ENCODE results near the gene NUP133.

DNA sequence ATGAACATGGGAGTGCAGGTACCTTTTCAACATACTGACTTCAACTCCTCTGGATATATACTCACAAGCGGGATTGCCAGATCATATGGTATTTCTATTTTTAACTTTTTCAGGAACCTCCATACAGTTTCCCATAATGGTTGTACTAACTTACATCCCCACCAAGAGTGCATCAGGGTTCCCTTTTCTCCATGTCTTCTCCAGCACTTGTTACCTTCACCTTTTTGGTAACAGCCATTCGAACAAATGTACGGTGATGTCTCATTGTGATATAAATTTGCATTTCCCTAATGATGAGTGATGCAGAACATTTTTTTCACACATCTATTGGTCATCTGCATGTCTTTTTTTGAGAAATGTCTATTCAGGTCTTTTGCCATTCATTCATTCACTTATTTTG, 48.3 kb downstream of the NUP133 start:
- TF ChIP-seq EGR1 (IDR thresholded peaks at IDR 0.05; ENCODE audit: low read depth in 2 of 2): no peak
- no peak for TF ChIP-seq FOXA1 (IDR thresholded peaks at IDR 0.05)
- TF ChIP-seq RAD21 (IDR thresholded peaks at IDR 0.05): no peak
- TF ChIP-seq, protein P1, sequence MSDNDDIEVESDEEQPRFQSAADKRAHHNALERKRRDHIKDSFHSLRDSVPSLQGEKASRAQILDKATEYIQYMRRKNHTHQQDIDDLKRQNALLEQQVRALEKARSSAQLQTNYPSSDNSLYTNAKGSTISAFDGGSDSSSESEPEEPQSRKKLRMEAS (IDR thresholded peaks at IDR 0.05): no peak
- no peak for TF ChIP-seq HNF4G (IDR thresholded peaks at IDR 0.05)
- TF ChIP-seq, protein P2, sequence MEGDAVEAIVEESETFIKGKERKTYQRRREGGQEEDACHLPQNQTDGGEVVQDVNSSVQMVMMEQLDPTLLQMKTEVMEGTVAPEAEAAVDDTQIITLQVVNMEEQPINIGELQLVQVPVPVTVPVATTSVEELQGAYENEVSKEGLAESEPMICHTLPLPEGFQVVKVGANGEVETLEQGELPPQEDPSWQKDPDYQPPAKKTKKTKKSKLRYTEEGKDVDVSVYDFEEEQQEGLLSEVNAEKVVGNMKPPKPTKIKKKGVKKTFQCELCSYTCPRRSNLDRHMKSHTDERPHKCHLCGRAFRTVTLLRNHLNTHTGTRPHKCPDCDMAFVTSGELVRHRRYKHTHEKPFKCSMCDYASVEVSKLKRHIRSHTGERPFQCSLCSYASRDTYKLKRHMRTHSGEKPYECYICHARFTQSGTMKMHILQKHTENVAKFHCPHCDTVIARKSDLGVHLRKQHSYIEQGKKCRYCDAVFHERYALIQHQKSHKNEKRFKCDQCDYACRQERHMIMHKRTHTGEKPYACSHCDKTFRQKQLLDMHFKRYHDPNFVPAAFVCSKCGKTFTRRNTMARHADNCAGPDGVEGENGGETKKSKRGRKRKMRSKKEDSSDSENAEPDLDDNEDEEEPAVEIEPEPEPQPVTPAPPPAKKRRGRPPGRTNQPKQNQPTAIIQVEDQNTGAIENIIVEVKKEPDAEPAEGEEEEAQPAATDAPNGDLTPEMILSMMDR (IDR thresholded peaks at IDR 0.05; ENCODE audit: low read depth, low read length, missing input control): no peak
- no peak for TF ChIP-seq TAF1 (conservative IDR thresholded peaks at IDR 0.05)
- no peak for TF ChIP-seq HNF4A (conservative IDR thresholded peaks at IDR 0.05)
- TF ChIP-seq, protein P3, sequence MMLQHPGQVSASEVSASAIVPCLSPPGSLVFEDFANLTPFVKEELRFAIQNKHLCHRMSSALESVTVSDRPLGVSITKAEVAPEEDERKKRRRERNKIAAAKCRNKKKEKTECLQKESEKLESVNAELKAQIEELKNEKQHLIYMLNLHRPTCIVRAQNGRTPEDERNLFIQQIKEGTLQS (IDR thresholded peaks at IDR 0.05): no peak
- TF ChIP-seq SP1 (IDR thresholded peaks at IDR 0.05): no peak
- TF ChIP-seq, protein P4, sequence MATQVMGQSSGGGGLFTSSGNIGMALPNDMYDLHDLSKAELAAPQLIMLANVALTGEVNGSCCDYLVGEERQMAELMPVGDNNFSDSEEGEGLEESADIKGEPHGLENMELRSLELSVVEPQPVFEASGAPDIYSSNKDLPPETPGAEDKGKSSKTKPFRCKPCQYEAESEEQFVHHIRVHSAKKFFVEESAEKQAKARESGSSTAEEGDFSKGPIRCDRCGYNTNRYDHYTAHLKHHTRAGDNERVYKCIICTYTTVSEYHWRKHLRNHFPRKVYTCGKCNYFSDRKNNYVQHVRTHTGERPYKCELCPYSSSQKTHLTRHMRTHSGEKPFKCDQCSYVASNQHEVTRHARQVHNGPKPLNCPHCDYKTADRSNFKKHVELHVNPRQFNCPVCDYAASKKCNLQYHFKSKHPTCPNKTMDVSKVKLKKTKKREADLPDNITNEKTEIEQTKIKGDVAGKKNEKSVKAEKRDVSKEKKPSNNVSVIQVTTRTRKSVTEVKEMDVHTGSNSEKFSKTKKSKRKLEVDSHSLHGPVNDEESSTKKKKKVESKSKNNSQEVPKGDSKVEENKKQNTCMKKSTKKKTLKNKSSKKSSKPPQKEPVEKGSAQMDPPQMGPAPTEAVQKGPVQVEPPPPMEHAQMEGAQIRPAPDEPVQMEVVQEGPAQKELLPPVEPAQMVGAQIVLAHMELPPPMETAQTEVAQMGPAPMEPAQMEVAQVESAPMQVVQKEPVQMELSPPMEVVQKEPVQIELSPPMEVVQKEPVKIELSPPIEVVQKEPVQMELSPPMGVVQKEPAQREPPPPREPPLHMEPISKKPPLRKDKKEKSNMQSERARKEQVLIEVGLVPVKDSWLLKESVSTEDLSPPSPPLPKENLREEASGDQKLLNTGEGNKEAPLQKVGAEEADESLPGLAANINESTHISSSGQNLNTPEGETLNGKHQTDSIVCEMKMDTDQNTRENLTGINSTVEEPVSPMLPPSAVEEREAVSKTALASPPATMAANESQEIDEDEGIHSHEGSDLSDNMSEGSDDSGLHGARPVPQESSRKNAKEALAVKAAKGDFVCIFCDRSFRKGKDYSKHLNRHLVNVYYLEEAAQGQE (IDR thresholded peaks at IDR 0.05): no peak
- TF ChIP-seq, protein P5, sequence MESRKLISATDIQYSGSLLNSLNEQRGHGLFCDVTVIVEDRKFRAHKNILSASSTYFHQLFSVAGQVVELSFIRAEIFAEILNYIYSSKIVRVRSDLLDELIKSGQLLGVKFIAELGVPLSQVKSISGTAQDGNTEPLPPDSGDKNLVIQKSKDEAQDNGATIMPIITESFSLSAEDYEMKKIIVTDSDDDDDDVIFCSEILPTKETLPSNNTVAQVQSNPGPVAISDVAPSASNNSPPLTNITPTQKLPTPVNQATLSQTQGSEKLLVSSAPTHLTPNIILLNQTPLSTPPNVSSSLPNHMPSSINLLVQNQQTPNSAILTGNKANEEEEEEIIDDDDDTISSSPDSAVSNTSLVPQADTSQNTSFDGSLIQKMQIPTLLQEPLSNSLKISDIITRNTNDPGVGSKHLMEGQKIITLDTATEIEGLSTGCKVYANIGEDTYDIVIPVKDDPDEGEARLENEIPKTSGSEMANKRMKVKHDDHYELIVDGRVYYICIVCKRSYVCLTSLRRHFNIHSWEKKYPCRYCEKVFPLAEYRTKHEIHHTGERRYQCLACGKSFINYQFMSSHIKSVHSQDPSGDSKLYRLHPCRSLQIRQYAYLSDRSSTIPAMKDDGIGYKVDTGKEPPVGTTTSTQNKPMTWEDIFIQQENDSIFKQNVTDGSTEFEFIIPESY (IDR thresholded peaks at IDR 0.05): no peak
- no peak for TF ChIP-seq NR2F2 (IDR thresholded peaks at IDR 0.05)
- TF ChIP-seq JUND (IDR thresholded peaks at IDR 0.05): no peak

Data from liver (tissue), 3 donors.